Stimulated activated CD4-positive, alpha-beta T cell treated with anti-CD3 and anti-CD28 coated beads, Interleukin-2, amount 100 ng/mL, for 24 hours (primary cell): ENCODE measurements around the gene PPP2R2B.
A peak's percentile ranks its signal among the peaks of the same experiment; 100 is the strongest.
"Not testable (repeated sequence)": the region's sequence is repeated elsewhere in the genome, so short reads cannot be mapped to it uniquely, and the experiment has no call there.

ENCODE experiments used
- DNase-seq, 2 donors: peaks; one replicate each; pipeline ENCODE4 v3.0.0-alpha.2; 2020

Gene PPP2R2B

DNA sequence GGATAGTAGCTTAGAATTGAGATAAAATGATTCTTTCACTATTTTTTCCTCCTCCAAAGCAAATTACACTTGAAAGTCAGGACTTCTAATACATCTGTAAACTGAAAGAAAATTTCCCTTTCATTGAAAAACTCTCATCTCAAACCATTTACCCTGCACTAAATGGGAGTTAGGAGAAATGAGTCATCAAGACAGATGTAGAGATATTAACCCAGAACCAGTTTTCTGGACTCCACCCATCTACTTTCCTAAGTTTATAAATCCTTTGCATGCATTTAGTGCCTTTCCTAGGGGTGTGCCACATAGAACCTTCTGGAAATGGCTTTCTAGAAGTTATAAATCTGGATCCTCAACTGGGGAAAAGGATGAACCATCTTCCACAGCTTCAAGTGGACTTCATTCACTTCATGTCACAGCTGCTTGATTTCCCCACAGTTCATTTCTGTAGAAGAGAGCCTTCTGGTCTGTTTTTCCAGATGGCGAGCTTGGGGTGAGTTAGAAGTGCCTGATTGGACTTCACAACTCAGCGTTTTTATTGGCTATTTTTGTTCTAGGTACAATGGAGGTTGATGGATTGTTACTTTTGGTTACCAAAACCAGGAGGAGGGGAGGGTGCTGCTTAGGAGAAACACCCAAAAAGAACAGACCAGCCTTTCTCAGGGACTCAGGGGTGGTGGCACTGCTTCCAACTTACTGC, 290.1 kb downstream of the PPP2R2B start:
- no peak for DNase-seq

DNA sequence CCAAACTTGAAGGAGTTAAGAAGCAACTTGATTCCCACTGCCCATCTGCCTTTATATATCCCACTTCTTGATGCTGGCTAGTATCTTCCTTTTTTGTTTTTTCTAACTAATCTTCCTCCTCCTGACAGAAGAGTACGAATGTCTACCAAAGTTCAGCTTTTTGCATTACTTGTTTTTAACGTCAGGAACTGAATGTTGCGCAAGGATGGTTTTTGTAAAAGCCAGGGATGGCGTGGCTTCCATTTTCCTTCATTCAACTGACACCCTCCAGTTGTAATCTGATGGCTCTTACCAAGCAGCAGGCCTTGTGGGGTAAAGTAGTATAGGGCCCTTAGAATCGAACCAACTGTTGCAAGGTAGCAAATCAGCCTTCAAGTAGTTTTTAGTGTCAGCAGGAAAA, 291.8 kb downstream of the PPP2R2B start:
- no peak for DNase-seq

DNA sequence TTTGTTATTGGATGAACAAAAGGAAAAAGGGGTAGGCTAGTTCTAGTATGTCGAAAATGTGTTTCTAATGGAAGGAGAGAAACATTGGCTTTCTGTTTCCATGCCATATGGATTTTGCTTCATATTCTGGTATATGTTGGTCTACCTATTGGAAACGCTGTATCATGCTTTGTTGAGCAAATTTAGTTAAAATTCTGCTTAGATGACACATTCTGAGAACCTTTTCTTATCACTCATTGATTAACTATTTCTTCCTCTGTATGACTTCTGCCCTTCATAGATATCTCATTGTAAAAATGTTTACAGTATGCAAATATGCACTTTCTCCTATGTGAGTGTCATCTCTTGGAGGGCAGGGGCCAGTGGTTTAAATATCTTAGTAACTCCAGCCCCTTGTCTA, 293.8 kb downstream of the PPP2R2B start:
- DNase-seq, result no peak

DNA sequence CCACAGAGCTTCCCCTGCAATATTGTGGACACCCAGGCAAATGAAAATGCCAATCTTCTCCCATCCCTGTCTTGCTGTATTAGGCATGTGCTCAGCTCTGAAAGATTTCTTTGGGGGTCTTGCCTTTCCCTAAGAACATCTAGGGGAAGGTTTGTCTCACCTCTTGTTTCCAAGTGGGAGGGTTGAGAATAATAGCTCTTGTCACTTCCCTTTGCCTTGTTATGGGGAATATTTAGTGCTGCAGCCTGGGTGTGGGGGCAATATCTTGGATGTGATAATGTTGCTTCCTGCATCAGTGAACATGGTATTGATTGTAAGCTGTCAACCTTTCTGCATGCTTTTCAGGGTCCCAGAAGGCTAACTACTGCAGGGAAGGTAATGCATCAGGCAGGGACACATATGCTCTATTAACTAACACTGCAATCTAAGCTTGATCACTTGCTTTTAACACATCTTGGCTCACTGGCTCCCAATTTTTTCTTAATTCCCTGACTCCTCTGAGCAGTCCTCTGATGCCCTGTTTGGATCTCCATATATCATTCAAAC, 296.4 kb downstream of the PPP2R2B start:
- DNase-seq, result no peak

DNA sequence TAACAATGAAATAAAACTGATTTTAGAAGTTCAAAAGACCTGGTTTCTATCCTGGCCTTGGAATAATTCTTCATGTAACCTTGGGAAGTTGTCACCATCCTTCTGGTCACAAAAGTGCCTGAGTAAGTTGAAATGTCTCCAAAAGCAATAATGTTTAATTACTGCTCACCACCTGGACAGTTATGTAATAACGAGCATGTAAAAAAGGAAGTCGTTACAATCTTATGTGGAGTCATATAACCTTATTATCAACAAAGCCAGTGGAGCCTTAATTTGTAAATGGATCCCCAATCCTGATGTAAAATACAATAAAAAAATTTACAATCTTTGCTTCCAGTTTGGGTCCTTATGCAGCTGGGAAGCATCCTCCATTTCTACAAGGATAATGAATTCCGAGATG, 298.3 kb downstream of the PPP2R2B start:
- DNase-seq, result no peak

DNA sequence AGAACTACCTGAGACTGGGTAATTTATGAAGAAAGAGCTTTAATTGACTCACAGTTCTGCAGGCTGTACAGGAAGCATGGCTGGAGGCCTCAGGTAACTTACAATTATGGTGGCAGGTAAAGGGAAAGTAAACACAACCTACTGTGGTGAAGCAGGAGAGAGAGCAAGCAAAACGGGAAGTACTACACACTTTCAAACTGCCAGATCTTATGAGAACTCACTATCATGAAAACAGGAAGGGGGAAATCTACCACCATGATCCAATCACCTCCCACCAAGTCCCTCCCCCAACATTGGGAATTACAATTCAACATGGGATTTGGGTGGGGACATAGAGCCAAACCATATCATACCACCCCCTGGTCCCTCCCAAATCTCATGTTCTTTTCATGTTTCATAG, 303.8 kb downstream of the PPP2R2B start:
- no peak for DNase-seq

DNA sequence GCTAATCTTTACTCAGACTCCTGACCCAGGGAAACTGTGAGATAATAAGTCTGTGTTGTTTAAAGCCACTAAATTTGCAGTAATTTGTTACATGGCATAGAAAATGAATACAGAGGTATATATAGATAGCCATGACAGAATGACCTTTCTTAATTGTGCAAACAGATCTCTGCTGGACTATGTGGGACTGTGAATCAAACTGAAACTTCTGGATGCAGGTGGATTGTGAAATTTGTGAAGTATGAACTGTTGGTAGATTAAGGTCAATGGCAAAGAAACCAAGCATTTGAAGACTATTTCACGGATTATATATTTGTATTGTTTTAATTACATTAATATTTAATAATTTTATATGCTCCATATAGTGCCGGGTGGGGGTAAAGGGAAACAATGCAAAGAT, 310.4 kb downstream of the PPP2R2B start:
- no peak for DNase-seq

DNA sequence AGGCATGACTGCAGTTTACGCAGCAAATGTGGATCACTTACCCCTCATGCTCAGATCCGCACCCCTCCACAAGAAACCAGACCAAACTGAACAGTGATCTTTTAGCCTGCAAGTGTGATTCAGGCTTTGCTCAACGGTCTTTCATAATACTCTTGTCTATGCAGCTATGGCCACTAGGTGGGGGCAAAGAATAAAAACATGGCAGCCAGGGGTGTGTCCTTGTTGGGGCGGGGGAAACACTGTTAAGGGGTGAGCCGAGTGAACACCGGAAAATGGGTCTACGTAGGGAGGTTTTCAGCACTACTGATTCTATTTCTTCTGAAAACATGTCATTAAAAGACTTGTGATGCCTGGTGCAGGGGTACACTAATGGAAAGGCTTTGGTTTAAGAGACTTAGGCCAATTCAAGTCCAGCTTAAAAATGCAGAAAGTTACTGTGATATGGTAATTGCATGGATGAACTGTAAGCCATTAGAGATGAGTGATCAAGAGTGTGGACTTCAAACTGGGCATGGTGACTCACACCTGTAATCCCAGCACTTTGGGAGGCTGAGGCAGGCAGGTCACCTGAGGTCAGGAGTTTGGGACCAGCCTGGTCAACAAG, 312.7 kb downstream of the PPP2R2B start:
- peak; percentile 35 to 47 for DNase-seq

DNA sequence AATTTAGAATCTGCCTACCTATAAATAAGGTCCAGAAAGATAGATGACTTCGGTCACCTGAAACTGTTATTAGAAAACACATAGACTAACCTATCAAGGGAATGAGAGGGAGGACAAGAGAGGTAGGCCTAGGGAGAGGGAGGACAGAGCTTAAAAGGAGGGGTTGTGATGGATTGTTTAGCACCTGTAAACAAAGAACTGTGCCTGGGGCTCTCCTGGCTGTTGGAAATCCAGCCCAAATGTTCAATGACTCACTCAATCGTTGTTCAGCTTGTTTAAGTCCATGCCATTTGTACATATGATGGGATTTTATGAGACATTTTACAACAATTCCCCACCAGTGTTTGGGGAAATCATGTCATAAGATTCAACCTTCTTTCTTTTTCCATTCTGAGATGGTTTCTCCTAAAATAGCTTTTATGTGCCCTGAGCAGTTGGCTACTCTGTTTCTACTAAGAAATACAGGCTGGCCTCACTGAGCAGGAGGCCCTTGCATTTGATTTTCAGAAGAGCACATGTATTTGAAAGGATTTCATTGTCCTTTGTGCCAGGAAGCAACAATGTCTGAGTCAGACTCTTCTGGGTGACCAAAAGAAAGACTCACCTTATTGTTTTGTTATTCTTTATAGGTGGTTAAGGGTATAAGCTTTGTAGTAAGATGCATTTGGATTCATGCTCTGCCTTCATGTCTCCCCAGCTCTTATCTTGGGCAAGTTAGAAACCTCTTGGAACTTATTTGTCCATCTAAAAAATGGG, 314.4 kb downstream of the PPP2R2B start:
- DNase-seq, result no peak

DNA sequence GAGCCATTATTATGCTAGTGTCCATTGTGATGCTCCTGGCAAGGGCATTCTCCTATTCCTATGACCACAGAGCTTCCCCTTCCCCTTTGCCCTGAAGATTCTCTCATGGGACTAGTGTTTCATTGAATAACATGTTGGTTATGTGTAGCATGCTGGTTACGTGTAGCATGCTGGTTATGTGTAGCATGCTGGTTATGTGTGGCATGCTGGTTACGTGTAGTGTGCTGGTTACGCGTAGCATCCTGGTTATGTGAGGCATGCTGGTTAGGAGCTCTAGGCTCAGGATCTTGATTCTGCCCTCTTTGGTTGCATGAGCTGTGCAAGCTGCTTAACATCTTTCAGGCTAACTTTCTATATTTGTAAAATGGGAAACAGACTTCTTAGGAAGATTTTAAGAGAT, 316.1 kb downstream of the PPP2R2B start:
- DNase-seq, result no peak

DNA sequence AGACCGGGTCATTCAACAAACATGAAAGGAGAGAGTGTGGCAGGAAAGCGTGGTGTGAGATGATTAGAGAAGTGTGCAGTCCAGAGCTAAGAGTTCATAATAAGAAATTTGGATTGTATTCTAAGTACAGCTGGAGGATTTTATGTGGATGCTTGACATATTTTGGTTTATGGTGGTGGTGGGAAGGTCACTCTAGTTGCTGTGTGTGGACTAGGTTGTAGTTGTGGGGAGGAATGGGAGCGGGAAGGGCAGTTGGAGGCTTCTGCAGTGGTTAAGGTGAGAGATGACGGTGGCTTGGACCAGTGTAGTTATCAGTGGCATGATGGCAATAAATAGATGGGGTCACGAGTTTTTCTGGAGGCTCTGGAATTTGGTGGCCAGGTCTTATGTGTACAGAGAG, 316.8 kb downstream of the PPP2R2B start:
- DNase-seq, result no peak

DNA sequence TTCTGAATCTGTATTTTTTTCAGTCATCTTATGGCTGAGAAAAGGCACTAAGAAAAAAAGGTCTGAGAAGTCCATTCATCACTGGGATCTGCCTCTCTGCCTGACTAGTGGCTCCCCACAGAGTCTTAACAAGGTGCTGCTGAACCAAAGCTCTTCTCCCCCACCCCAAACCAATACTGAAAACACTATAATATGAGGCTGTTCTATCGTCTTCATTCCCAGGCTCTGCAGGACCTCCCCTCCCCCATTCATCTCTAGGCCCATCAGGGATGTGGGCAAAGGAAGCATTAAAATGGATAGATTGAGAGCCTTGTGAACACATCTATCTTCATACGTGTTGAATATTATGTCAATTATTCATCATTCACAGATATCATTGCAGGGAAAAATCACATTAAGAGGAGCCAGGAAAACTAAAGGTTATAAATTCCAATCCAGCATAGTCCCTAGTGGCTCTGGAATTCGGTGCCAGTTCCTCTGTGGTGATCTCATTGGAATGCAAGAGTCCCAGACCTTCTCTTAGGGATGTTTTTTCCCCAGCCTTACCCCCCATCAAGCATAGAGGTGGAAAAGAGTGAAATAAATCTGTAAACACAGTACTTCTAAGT, 318.2 kb downstream of the PPP2R2B start:
- no peak for DNase-seq

DNA sequence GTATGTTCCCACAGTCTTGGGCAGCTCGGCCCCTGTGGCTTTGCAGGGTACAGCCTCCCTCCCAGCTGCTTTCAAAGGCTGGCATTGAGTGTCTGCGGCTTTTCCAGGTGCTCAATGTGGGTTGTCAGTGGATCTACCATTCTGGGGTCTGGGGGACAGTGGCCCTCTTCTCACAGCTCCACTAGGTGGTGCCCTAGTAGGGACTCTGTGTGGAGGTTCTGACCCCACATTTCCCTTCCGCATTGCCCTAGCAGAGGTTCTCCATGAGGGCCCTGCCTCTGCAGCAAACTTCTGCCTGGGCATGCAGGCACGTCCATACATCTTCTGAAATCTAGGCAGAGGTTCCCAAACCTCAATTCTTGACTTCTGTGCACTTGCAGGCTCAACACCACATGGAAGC, 321.7 kb downstream of the PPP2R2B start:
- not testable (repeated sequence) for DNase-seq

DNA sequence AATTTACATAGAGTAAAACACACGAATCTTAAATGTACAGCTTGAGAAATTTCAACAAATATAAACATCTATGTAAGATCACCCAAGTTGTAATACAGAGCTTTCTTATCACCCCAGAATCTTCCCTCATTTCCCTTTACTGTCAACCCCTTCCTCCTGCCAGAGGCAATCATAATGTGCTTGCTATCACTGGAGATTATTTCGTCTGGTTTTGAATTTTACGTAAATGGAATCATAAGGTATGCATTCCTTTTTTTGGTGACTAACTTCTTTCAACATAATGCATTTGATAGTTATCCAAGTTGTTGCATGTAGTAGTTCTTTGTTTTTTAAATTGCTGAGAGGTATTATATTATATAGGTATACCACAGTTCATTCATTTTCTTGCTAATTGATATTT, 325.1 kb downstream of the PPP2R2B start:
- DNase-seq, result no peak

DNA sequence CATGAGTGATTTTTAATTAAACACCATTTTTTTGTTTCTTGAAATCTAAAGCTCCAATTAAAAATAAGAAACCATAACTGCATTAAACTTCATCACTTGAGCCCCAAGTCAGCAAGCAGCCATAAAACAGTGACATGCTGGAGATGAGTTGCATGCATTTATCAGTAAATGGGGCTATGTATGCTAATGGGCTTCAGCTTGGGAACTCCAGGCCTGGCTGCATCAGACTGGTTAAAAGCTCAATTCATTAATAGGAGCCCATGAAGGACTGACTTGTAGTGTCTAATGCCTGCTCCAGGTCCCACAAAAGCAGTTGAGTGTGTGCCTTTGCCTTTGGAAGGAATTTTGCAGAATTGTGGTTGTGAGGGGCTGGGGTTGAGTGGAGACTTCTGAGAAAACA, 328.9 kb downstream of the PPP2R2B start:
- no peak for DNase-seq

DNA sequence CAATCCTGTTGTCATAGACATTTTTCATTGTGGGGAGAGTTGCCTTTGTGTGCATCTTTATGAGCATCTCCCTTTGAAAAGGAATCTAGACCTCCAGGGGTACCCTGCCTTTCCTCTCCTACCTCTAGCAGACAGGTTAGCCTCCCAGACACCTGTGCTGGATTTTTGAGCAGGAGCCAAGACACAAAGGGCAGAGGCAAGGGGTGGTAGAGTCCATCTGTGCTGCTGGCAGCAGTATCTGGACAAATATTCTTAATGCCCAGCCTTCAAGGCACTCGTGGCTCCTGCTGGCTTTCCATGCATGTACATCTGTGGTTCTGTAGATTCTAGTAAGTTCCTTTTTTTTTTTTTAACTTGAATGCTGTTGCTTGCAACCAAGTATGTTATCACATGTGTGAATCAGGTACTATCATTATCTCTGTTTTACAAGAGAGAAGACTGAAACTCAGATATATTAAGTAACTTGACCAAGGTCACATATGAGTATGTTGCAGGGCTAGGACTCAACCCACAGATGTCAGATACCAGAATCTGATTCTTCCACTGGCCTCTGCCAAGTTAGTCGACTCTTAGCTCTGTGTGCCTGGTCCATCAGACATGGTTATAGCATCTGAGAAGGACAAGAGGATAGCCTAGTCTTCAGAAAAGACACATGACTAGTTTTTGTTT, 329.6 kb downstream of the PPP2R2B start:
- no peak for DNase-seq

DNA sequence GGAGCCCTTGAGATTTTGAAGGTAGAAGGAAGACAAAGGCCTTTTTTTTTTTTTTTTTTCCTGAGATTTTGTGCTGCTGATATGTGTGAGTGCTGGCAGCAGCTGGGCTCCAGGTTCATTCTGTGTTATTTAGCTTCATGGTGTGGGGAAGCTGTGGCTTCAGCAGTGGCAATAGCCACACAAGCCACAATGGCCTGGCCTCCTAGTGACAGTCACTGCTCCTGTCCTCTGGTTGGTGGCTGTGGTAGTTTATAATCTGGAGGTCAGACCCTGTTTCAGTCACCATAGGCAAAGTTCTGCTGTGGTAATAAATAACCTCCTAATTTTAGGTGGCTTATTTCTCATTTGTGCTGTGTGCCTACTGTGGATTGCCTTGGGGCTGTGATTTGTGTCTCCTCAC, 334.3 kb downstream of the PPP2R2B start:
- DNase-seq, result no peak

DNA sequence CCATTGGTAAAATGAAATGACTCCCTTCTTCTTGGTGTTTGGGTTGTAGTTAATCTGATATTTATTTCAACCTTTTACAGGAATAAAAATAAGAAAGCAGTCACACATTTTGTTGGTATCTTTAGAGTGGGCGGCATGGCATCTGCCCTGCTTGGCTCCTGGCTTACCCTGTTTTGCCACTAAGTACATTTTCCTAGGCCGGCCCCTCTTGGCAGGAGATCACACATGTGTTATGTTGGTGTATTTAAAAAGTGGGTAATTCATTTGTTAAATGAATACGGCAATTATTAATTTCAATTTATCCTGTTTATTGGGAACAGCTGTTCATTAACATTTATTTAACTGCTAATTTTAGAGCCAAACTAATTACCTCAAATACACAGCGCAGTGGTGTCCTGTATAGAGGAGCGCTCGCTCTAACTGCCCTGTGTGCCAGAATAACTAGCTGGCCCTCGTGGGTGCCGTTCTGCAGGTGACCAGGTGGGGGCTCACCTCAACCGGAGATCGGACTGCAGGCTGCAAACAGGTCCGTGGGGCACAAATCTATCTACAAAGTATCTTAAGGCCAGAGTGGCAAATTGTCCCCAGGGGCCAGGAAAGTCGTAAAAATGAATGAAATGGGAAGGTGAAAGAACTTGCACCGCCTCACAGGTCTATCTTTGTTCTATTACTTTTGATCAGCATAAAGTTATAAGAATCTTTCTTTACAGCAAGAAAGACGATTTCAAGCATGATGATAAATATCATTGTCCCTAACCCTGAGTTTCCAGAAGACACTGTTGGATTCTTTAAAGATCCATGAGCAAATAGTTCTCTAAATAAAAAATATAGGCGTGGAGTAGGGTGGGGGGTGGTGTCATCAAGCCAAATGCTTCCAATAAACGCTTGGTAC, 336.4 kb downstream of the PPP2R2B start:
- peak; percentile 76 to 77 for DNase-seq

DNA sequence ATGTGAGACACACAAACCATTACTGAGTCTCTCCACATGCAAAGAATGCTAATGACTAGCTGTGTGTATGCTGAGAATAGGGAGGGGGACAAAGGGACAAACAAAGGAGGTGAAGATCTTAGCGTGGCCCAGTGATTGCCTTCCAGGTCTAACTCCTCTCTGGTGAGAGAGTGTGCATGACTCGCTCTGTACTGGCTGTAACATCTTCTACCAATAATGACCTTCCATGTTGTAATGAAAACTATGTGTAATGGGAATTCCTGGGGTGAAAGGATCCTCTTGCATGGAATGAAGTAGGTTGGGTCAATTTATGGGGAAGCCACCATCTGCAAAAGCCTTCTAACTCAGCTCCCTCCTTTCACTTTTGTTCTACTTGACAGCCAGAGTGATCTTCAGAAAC, 338.1 kb downstream of the PPP2R2B start:
- no peak for DNase-seq

DNA sequence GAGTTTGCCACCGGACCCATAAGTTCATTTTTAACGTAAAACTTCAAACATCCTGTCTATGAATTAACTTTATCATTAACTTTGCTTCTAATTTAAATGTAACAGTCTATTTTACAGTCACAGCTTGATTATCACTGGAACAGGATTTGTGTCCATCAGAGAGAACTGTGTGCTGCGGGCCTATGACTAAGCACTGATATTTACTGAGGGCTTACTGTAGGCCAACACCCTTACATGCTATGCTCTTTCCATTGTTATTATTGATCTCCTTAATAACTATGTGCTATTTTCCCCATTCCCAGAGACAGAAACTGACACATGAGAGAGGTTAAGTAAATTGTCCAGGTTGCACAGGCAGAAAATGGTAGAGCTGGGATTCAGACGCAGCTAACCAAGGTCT, 338.6 kb downstream of the PPP2R2B start:
- DNase-seq, result no peak

DNA sequence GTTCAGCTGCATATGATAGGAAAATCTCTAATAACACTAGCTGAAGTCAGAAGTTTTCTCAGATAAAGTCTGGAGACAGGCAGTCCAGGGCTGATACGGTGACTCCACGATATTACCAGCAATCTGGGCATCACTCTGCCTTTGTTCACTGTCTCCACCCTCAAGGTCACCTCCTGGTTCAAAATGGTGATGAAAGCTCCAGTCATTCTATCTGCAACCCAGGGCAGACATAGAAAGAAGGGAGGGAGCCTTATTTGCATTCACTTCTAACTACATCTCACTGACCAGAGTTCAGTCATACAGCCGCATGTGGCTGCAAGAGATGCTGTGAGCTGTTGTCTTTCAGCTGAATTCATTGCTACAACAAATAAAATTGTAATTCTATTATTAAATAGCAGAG, 340.1 kb downstream of the PPP2R2B start:
- no peak for DNase-seq

DNA sequence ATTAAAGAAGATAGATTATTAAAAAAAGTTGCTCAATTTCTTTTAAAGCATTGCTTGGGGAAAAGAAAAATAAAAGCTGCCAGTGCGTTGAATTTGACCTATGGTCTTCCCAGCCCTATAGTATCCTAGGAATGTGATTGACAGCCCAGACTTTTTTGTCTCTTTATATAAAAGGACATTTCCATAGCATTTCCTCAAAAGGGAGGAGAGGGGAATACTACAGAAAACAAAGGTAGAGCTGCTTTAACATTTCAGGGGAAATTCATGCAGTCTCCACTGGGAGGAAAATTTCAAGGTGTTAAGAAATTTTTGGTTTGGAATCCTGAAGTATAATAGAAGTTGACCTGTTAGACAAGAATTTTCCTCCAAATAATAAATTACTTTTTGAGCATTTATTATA, 344.7 kb downstream of the PPP2R2B start:
- DNase-seq, result no peak
